Measurements from ENCODE around the gene ZHX3.

ZHX3 gene

GRCh38 chr20:41355192-41355591 lies 37.7 kb upstream of the ZHX3 start:
- no peak for DNase-seq

GRCh38 chr20:41353530-41353929 lies 36.0 kb upstream of the ZHX3 start:
- no peak for DNase-seq

- DNase-seq, result no peak
These were observed 35.1 kb upstream of the ZHX3 start for GRCh38 chr20:41352666-41353065.

- no peak for DNase-seq
These were observed 34.6 kb upstream of the ZHX3 start for GRCh38 chr20:41352106-41352505.

GRCh38 chr20:41350408-41350962 lies 33.0 kb upstream of the ZHX3 start:
- no peak for DNase-seq

GRCh38 chr20:41349943-41350342 lies 32.4 kb upstream of the ZHX3 start:
- DNase-seq, result no peak

- no peak for DNase-seq
These were observed 31.7 kb upstream of the ZHX3 start for GRCh38 chr20:41349266-41349665.

GRCh38 chr20:41348430-41349172 lies 31.1 kb upstream of the ZHX3 start:
- DNase-seq, result no peak

- peak; percentile 68 for DNase-seq
These were observed 30.2 kb upstream of the ZHX3 start for GRCh38 chr20:41347523-41348429.

- DNase-seq, result no peak
These were observed 28.2 kb upstream of the ZHX3 start for GRCh38 chr20:41345729-41346067.

GRCh38 chr20:41344938-41345728 lies 27.6 kb upstream of the ZHX3 start:
- DNase-seq, result no peak

- DNase-seq, result no peak
These were observed 26.9 kb upstream of the ZHX3 start for GRCh38 chr20:41344477-41344876.

GRCh38 chr20:41342474-41343464 lies 25.2 kb upstream of the ZHX3 start:
- no peak for DNase-seq

- peak; percentile 89 for DNase-seq
These were observed 23.0 kb upstream of the ZHX3 start, which contains the start of gene LPIN3 for GRCh38 chr20:41340327-41341055. TSS of gene LPIN3 (plus strand) at chr20:41340821. CDS start at chr20:41345804, 4,983 bp downstream.

GRCh38 chr20:41339957-41340326 lies 22.4 kb upstream of the ZHX3 start:
- DNase-seq, result peak; percentile 81

- DNase-seq, result no peak
These were observed 19.4 kb upstream of the ZHX3 start for GRCh38 chr20:41336711-41337492.

- no peak for DNase-seq
These were observed 18.1 kb upstream of the ZHX3 start for GRCh38 chr20:41335591-41335990.

GRCh38 chr20:41334443-41335421 lies 17.2 kb upstream of the ZHX3 start:
- DNase-seq, result no peak

GRCh38 chr20:41334036-41334435 lies 16.5 kb upstream of the ZHX3 start:
- DNase-seq, result no peak

Measured in right hindlimb (tissue), 1 donor.